GM10266 (cell line): Measurements from ENCODE around the gene SPTBN5.
"Not testable (repeated sequence)": the region's sequence is repeated elsewhere in the genome, so short reads cannot be mapped to it uniquely, and the experiment has no call there.

Experiments used
- DNase-seq: peaks from one replicate; pipeline ENCODE4 v3.0.0; 2012; ENCODE audit errors: extremely low spot score
- CTCF ChIP-seq: IDR thresholded peaks from 2 replicates; pipeline ENCODE4 v1.5.1; 2012; ENCODE audit warnings: mild to moderate bottlenecking, low read depth; ENCODE audit not compliant: control insufficient read depth, insufficient read depth; ENCODE audit errors: missing control alignments

SPTBN5 gene

GRCh38 chr15:41832208-41832607, 61.6 kb downstream of the SPTBN5 start:
- no peak for TF ChIP-seq CTCF
- no peak for DNase-seq

- not testable (repeated sequence) for DNase-seq
These were observed 62.6 kb downstream of the SPTBN5 start for GRCh38 chr15:41831291-41831690.

- DNase-seq: no peak
- TF ChIP-seq CTCF: no peak
These were observed 63.8 kb downstream of the SPTBN5 start for GRCh38 chr15:41829959-41830646.

- no peak for DNase-seq
- TF ChIP-seq CTCF: no peak
These were observed 65.1 kb downstream of the SPTBN5 start for GRCh38 chr15:41828807-41829141.

- TF ChIP-seq CTCF: no peak
- DNase-seq: peak; percentile 99
These were observed 65.7 kb downstream of the SPTBN5 start, which contains the start of gene JMJD7 for GRCh38 chr15:41827880-41828806. JMJD7 (plus strand) TSS chr15:41828092; CDS start chr15:41828125, 33 bp downstream.

- no peak for TF ChIP-seq CTCF
- DNase-seq: no peak
These were observed 66.5 kb downstream of the SPTBN5 start for GRCh38 chr15:41827290-41827879.

GRCh38 chr15:41825572-41826535, 68.0 kb downstream of the SPTBN5 start:
- no peak for DNase-seq

More at GRCh38 chr15:41825572-41826535, 68.0 kb downstream of the SPTBN5 start:
- TF ChIP-seq CTCF: no peak
